ENCODE data around the gene MROH8.

DNA sequence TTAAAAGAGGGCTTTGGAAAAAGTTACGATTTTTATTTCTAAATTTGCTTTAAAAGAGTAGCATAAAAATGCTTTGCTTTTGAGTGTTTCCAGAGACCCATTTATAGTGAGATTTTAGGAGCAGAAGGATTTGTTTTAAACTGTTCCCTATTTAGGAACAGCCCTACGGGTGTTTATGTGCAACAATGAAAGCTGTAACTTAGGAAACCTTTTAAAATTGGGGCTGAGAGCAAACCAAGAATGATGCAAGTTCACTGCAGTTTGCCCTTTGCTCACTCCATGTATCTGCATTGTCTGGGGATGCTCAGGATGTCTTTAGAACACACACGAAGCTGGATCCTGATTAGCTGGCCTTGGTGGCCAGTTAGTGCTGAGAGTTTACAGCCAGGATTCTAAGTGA is 41.4 kb upstream of the MROH8 start:
- TF ChIP-seq, protein P1, sequence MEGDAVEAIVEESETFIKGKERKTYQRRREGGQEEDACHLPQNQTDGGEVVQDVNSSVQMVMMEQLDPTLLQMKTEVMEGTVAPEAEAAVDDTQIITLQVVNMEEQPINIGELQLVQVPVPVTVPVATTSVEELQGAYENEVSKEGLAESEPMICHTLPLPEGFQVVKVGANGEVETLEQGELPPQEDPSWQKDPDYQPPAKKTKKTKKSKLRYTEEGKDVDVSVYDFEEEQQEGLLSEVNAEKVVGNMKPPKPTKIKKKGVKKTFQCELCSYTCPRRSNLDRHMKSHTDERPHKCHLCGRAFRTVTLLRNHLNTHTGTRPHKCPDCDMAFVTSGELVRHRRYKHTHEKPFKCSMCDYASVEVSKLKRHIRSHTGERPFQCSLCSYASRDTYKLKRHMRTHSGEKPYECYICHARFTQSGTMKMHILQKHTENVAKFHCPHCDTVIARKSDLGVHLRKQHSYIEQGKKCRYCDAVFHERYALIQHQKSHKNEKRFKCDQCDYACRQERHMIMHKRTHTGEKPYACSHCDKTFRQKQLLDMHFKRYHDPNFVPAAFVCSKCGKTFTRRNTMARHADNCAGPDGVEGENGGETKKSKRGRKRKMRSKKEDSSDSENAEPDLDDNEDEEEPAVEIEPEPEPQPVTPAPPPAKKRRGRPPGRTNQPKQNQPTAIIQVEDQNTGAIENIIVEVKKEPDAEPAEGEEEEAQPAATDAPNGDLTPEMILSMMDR (IDR thresholded peaks at IDR 0.05) = no peak
- no peak for TF ChIP-seq POLR2AphosphoS5 (IDR thresholded peaks at IDR 0.05)
